ENCODE results near the gene RILPL2.

The RILPL2 gene

DNA sequence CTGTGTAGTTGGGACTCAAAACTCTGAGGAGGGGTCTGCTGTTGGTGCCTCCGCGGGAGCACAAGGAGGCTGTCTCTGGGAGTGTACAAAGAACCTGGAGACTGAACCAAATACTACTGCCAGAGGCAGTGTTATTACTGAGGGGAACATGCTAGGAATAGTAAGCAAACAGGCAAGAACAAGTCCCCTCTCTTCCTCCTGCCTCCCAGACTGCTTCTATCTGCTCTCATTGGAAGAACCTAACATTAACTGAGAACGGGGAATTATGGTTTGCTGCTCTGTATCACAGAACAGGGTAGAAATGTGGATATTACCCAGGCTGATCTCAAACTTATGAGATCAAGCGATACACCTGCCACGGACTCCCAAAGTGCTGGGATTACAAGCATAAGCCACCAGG, 57.1 kb downstream of the RILPL2 start:
- TF ChIP-seq, protein P1, sequence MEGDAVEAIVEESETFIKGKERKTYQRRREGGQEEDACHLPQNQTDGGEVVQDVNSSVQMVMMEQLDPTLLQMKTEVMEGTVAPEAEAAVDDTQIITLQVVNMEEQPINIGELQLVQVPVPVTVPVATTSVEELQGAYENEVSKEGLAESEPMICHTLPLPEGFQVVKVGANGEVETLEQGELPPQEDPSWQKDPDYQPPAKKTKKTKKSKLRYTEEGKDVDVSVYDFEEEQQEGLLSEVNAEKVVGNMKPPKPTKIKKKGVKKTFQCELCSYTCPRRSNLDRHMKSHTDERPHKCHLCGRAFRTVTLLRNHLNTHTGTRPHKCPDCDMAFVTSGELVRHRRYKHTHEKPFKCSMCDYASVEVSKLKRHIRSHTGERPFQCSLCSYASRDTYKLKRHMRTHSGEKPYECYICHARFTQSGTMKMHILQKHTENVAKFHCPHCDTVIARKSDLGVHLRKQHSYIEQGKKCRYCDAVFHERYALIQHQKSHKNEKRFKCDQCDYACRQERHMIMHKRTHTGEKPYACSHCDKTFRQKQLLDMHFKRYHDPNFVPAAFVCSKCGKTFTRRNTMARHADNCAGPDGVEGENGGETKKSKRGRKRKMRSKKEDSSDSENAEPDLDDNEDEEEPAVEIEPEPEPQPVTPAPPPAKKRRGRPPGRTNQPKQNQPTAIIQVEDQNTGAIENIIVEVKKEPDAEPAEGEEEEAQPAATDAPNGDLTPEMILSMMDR (IDR thresholded peaks at IDR 0.05) = no peak

DNA sequence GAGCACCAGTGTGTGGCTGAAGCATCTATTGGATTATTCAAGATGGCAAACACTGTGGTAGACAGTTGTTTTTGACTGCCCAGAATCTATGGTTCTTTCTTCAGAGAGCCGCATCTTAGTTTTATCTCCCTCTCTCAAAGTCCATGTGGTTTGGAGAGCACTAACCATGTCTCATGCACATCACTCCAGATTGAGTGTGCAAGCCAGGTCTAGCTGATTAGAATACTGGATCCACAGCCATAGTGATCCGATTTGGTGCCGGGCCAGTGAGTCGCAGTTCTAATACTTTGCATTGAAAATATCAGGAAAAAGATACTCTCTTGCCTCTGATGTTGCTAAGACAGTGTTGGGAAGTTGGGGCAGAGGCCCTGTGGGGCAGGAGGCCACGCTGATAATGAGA, 67.3 kb downstream of the RILPL2 start:
- TF ChIP-seq, protein P1 (IDR thresholded peaks at IDR 0.05) = no peak

DNA sequence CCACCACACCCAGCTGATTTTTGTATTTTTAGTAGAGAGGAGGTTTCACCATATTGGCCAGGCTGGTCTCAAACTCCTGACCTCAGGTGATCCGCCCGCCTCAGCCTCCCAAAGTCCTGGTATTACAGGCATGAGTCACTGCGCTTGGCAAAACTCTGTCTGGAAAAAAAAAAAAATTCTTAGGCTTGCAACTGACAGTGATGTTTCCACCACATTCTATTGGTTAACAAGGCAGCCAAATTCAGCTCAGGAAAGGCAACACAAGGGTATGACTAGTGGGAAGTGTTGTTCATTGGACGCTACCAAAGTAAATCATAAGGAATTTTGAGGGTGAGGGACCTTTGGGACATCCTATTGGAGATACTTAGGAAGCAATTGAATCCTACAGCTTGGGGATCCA, 69.0 kb downstream of the RILPL2 start:
- TF ChIP-seq, protein P1 (IDR thresholded peaks at IDR 0.05) = no peak
